Kidney glomerular epithelial cell (primary cell): ENCODE measurements around the gene NFYC.
"Not testable (repeated sequence)": the region's sequence is repeated elsewhere in the genome, so short reads cannot be mapped to it uniquely, and the experiment has no call there.

Experiments used
- DNase-seq: peaks from one replicate; lab custom pipeline; 2025; lab: John Stamatoyannopoulos, UW

The NFYC gene

DNA sequence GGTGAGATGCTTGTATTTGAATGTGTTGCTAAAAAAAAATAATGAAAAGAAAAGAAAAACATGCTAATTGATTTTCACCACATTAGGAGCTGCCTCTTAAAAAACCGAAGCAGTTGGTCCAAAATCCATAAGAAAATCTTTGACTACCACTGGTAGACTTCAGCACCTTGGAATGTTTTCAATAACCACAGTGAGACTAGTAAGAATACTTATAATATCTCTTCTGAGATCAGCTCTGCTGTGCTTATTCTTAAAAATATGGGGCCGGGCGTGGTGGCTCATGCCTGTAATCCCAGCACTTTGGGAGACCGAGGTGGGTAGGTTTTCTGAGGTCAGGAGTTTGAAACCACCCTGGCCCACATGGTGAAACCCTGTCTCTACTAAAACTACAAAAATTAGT is 15.1 kb downstream of the NFYC start:
- DNase-seq = no peak

DNA sequence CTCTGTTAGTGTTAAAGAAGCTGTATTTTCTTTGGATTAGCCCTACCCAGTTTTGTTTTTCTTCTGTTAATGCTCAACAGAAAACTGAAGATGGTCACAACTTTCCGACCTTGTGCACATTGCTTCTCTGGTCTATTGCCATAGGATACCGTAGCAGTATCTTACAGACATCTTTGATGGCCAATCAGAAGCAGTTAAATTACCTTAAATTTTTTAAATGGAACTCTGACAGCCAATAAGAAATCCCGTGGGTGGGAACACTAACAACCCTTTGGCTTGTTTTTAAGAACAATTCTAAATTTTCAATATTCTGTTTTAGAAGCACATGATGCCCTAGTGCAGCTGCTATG is 17.2 kb downstream of the NFYC start:
- peak; percentile 97 for DNase-seq

DNA sequence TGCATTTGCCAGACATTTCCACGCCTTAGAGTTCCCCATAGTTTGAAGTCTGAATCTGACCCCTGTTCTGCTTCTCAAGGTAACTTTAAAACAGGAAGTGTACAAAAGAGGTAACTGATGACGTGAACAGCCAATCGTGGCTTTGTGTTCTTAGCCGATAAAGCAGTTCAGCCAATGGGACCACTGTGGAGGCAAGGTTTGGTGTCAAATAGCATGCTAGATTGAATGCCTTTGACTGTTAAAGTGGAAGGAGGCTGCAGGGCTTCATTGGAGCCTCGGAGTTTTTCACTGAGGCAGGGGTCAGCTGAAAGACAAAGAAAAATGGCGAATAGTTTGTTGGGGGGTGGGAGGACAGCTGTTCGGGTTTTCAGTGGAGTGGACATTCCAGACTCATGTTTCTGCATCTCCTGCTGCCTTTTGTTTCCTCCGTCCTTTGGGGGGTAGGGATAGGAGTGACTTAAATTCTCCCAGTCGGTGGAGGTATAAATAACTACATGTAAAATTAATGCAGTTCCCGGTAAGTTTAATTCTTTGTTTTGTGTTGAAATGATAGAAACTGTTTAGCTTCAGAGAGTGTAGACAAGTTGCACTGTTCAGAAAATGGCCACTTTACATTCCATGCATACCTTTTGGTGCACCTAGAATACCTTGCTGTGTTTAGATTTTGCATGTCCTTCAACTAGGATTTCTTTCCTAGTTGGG is 17.7 kb downstream of the NFYC start:
- DNase-seq = peak; percentile 97

DNA sequence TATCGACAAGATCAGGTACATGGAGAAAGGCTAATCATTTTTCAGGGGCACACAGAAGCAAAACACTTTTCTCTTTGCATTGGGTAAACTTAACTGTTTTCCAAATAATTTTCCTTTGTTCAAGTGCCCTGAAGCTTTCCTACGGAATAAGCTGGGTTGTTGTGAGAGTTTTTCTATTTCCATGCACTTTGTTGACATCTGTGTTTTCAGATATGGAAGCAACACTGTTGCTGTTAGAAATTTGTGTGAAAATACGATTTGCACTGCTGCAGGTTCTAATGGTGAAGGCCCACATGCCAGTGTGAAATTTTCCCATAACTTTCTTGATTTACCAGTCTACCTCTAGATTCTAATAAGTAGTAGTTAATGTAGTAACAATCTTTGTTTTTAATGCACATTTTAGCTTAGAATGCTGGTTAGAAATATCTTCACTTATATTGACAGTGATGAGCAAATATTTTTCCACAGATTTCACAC is 18.3 kb downstream of the NFYC start:
- DNase-seq = no peak

DNA sequence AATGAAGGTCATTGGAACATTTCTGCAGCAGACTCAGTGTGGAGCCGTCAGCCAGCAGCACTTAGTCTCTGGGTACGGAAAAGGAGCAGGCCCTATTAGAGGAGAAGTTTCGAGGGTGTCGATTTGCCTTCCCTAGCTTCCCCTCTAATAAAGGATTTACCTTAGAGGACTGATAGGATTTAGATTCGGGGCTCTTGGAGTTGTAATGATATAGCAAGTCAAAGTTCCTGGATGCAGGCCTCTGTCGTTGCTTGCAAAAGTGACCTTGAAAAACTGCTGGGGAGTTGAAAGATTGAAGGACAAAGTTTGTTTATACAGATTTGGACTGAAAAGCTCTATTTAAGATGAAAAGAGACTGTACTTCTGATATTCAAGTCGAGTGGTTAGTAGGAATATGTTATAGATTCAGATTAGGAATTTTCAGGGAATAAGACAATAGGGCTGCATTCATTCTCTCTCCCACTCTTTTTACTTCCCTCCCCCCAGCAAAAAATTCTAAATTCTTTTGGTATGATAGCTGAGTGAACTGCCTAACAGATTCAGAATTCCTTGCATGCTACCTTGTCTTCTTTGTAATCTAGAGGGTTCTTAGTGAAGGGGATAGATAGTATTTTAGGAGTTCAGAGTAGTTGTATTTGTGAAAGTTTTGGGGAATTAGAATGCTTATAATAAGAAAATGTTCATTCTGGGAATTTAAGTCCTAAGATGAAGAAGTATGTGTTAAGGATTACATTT is 19.2 kb downstream of the NFYC start:
- no peak for DNase-seq

DNA sequence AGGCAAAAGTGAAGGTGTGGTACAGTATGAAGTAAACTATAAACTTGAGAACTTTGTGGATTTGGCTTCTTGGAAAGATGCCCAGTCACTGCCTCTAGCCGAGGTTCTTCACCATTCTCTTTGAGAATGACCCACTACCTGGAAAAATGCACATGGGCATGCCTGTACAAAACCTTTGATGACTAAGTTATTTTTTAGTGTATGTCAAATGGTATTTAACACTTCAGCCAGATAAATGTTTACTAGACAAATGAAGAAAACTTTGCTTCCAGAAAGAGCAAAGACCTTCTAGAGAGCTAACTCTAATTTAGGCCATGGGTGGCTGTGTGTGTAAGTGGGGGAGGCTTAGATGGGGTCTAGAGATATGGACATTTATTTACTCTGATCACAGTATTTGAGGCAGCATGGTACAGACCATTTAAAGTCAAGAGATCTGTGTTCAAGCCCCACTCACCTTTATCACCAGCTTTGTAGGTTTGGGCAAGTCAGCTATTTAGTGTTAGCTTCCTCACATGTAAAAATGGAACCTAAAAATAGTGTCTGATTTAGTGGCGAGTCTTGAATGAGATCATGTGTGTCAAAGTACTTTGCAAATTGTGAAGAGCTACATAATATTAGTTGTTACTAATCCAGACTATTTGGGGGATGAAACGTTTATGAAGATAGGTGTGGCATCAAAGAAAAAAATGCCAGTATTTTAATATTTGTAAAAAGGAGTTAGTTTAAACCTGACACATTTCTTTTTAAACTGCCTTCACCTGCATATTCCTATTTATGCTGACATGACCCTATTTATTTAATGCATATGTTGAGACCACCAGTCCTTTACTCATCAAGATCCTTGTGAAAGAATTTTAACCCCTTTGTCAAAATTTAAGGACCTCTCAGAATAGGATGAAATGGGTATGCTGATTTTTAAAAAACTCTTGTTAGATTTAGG is 20.2 kb downstream of the NFYC start:
- peak; percentile 78 for DNase-seq

DNA sequence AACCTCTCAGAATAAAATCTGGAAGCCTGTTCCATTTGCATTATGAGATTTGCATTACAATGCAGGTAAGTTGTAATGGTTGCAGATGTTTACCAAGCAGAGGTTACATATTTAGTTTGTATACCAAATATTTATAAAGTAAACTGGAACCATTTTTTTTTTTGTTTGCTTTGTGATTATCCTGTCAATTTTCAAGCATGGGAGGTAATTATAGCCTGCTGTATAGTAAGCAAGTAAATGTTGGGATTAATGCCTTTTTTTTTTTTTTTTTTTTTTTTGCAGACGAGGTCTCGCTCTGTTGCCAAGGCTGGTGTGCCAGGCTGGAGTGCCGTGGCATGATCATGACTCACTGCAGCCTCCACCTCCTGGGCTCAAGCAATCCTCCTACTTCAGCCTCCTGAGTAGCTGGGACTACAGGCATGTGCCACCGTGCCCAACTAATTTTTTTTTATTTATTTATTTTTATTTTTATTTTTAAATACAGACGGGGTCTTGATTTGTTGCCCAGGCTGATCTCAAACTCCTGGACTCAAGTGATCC is 21.0 kb downstream of the NFYC start:
- no peak for DNase-seq

DNA sequence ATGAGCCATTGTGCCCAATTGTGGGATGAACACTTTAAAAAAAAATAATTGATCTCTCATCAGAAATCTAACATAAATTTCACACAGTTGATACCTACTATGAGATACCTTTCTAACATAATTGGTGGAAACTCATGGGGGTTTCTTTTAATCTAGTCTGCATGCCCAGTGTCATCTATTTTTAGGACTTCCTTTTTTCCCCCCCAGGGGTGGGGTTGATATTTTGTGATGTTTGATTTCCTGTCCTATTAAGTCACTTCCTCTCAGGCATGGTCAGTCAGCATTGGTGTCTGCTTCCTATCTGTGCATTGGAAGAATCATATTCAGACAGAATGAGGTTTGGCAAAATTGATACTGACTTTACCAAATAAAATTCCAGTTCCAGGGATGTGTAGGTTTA is 21.5 kb downstream of the NFYC start:
- no peak for DNase-seq

DNA sequence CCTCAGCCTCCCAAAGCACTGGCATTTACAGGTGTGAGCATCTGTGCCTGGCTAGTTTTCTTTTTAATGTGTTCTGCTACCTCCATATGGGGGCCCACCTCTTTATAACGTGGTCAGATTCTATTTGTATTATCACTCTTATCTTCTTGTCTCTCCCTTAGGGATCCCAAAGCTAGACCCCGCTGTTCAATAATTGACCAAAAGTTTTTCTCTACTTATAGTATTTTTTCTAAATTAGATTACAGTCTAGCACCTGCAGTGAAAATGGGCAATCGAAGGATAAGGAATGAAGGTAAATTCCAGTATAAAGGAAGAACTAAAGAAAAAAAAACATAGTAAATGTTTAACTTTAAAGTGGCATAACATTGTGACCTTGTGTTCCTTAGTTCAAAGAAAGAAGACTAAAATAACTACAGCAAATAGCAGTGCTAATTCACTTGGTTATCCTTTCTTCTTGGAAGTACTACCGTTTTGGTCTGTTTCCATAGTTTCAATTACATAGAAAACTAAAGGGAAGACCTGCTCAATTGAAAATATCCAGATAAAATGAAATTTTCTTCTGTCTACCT is 24.1 kb downstream of the NFYC start:
- no peak for DNase-seq

DNA sequence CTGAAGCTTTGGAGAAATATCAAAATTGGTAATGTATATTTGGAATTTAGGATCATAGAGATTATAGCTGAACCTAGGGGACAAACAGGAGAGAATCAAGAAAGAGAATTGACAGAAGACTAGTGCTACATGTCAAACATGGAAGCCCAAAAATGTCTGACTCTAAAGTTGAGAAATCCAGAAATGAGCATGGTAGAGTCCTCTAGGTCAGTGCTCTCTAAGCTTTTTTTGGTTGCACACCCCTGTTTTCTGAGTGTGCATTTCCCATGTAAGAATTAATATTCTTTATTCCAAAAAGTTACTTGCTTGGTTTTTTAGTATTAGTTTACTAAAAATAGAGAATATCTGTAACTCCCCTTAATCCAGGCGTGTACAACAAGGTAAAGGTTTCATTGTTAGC is 25.6 kb downstream of the NFYC start:
- no peak for DNase-seq

DNA sequence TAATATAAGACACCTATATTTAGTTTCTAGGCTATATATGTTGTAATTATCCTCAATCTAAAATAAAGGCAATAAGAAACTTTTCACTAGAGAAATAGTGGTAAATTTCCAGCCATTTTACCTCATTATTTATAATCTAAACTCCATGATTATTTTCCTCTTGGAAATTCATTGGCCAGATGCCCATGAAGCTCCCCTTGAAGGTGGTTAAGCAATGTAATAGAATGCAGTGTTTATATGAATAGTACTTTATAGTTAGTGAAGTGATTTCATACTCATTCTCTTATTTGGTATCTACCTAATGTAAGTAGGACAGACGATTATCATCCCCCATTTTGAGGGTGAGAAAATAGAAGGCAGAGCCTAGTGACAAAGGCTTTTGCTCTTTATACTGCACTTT is 26.5 kb downstream of the NFYC start:
- DNase-seq = no peak

DNA sequence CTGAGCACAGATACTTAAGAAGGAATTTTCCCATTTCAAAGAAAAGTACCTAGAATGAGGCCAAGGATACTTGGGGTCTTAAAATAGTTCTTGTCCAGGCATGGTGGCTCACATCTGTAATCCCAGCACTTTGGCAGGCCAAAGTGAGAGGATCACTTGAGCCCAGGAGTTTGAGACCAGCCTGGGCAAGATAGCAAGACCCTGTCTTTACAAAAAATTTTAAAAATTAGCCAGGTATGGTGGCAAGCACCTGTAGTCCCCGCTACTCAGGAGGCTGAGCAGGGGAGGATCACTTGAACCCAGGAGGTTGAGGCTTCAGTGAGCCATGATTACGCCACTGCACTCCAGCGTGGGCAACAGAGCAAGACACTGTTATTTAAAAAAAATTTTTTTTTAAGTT is 29.0 kb downstream of the NFYC start:
- no peak for DNase-seq

DNA sequence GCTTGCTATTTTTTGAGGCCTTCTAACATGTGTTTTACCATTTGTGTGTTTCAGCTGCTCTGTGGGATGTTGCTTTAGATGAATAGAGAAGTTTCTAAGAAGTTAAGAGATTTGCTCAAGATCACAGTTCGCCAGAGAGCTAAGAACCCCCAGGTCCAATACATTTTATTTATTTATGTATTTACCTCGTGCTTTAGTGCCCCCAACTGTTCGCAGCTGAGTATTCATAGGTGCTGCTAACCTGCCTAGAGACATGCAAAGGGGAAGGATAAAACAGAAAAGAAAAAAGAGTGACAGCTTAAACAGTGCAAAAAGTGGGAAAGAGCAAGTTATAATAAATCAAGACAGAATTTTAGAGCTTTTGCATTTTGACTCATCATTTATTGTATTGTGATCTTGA is 31.1 kb downstream of the NFYC start:
- no peak for DNase-seq

DNA sequence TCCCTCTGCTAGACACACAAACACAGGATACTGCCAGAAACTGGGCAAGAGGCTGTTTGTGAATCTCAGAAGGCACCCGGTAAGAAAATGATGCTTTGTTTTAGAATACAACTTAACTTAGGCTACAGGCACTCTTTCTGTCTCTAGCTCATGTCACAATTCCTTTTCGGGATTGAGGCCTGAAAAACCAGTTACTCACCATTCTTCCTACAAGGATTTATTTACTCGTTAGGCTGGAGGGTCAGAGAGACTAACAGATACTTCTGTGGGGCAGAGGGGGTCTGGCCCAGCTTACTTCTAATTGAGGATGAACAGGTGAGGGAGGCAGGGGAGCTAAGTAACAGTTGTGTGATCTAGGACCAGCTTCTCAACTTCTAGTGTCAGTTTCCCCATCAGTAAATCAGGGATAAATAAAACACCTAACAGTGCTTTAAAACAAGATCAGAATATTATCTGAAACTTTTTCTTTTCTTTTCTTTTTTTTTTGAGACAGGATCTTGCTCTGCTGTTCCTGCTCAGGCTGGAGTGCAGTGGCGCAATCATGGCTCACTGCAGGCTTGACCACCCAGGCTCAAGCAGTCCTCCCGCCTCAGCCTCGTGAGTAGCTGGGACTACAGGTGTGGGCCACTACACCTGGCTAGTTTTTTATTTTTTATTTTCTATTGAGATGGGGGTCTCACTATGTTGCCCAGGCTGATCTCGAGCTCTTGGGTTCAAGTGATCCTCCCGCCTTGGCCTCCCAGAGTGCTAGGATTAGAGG is 31.9 kb downstream of the NFYC start:
- DNase-seq = no peak

DNA sequence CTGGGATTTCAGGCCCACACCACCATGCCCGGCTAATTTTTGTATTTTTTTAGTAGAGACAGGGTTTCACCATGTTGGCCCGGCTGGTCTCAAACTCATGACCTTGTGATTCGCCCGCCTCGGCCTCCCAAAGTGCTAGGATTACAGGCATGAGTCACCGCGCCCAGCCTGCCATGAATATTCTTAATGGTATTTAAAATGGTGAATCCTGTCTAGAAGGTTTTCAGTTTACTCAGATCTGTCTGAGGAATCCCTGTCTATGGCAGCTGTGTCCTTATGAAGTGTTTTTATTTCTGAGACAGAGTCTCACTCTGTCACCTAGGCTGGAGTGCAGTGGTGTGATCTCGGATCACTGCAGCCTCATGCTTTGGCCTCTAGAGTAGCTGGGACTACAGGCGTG is 36.2 kb downstream of the NFYC start:
- DNase-seq = not testable (repeated sequence)

DNA sequence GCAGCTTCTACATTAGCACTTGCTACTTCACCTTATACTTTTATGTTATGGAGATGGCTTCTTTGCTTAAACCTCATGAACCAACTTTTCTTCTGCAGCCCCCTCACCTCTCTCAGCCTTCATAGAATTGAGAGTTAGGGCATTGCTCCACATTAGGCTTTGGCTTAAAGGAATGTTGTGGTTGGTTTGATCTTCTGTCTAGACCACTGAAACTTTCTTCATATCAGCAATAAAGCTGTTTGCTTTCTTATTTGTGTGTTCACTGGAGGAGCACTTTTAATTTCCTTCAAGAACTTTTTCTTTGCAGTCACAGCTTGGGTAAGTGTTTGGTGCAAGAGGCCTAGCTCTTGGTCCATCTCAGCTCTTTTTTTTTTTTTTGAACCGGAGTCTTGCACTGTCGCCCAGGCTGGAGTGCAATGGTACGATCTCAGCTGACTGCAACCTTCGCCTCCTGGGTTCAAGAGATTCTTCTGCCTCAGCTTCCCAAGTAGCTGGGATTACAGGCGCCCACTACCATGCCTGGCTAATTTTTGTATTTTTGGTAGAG is 37.9 kb downstream of the NFYC start:
- DNase-seq = not testable (repeated sequence)

DNA sequence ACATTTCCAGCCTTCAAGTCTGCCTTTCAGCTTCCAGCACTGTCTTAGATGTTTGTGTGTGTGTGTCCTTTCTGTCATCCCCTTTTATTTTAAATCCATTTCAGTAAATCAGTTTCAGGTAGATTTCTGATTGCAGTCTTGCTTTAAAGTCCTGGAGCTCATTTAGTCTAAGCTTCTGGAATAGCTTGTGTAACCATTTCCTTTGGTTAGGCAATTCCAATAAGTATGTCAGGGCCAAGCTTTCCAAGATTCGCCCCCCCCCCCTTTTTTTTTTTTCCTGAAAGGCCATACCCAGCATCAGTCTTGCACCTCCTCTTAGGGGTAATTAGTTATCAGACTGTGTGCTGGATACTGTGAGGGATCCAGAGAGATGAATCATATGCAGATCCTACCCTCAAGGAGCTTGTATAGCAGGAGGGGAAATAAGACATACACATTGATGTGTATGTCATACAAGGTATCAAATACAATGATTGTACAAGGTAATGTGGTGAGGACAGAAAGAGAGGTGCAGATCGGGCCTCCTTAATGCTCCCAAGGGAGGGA is 41.3 kb downstream of the NFYC start:
- DNase-seq = no peak

DNA sequence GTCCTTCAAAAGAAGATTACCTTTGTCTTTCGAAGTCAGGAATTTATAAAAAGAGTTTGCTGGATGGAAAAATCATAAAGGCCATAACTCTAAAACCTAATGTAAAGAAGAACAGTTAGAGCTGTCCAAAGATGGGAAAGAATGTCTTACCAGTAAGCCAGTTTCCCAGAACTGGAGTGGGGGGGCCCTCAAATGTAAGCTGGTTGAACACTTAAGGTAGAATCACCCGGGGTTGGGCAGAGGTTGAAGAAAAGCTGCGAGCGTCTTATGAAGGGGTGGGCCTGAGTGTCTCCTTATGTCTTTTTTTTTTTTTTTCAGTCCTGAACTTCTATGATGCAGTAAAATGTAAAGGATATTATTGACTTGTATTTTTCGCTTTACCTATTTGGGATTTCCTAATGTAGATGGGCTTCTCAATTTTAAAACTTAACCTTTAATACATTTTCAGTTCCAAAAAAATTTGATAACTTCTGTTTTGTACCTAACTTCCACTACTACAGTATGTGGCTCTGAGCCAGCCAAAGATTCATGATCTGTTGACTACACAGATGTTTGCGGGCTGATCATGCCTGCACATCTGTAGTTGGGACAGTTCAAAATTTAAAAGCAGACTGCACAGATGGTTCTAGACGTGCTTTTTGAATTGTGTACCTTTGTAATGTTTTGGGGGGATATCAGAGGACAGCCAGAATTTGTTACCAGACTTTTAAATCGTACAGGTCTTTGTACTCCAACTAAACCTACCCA is 43.6 kb downstream of the NFYC start:
- no peak for DNase-seq

DNA sequence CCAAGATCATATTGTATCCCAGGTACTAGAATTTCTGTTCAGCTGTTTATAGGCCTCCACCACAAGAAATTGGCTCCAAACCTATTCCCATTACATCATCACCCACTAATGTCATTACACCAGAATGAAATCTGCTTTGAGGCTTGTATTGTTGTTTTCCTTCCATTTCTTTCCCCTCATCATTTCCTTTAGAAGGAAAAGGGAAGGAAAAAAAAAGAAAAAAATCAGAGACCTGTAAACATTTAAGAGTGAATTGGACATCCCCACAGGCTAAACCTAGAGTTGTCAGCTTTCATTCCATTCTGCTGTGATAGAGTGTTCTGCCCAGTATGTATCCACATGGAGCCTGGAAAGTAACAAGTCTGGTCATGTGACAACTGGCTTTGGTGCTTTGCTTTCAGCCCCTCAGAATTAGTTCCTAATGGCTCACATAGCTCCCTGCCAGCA is 44.6 kb downstream of the NFYC start:
- peak; percentile 73 for DNase-seq

DNA sequence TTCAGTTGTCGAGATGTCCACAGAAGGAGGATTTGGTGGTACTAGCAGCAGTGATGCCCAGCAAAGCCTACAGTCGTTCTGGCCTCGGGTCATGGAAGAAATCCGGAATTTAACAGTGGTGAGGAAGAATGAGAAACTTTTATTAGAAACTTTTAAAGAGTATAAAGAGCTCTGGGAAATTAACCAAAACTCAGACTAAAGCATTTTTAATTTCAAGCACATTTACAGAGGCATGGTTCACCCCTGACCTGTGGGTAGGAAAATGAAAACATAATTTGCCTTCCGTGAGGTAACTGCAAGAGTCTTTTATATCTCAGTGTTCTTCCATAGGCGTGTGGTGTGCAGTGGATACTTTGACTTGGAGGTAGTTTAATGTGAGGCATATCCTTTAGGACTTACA is 47.3 kb downstream of the NFYC start:
- DNase-seq = no peak
